PC-9 (cell line): Measurements from ENCODE around the gene PRSS1. TPM values are rescaled to one million over a fixed set of nuclear protein-coding genes. Genes with fewer than 3 reads are reported as not detected.
"Not testable (repeated sequence)": the region's sequence is repeated elsewhere in the genome, so short reads cannot be mapped to it uniquely, and the experiment has no call there.

ENCODE experiments used
- BruUV-seq: library from RNA; stranded (reverse); fragments of 400-500 nt; replicated peaks from 2 replicates; lab custom pipeline; 2021; lab: Mats Ljungman, UMichigan
- CTCF ChIA-PET: fragments of 300-600 bp; sonication (Branson Sonifier 250); formaldehyde crosslinking; loops from one replicate; lab custom pipeline; 2022; ENCODE audit warnings: antibody characterized with exemption; lab: Charles Lee
- POLR2A ChIA-PET: fragments of 300-600 bp; sonication (Branson Sonifier 250); formaldehyde crosslinking; loops from one replicate; lab custom pipeline; 2022; ENCODE audit warnings: antibody characterized with exemption; ENCODE audit not compliant: unreplicated experiment; lab: Charles Lee
- DNase-seq, 2 experiments: peaks; one replicate each; pipeline versions ENCODE4 v3.0.0 to v3.0.0-alpha.2; 2015 to 2022; ENCODE audit warnings: mixed read lengths in 1 of 2
- H2AFZ ChIP-seq: fragments of 200-600 bp; sonication (generic); 2 replicates; pipeline ENCODE4 v1.8.1; 2017; ENCODE audit warnings: antibody characterized with exemption
- H3F3A ChIP-seq: fragments of 200-600 bp; sonication (generic); 2 replicates; pipeline ENCODE4 v1.8.1; 2017; ENCODE audit warnings: antibody characterized with exemption, mild to moderate bottlenecking, low read depth; ENCODE audit not compliant: insufficient read depth
- H3K27ac ChIP-seq: fragments of 200-600 bp; sonication (generic); 2 replicates; pipeline ENCODE4 v1.6.1; 2016; ENCODE audit warnings: mixed run types
- H3K27me3 ChIP-seq: fragments of 200-600 bp; sonication (generic); 2 replicates; pipeline ENCODE4 v1.6.1; 2016; ENCODE audit warnings: low read depth, mixed run types; ENCODE audit not compliant: insufficient read depth
- H3K36me3 ChIP-seq: fragments of 200-600 bp; sonication (generic); 2 replicates; pipeline ENCODE4 v1.6.1; 2016; ENCODE audit warnings: low read depth, mixed run types
- H3K4me1 ChIP-seq: fragments of 200-600 bp; sonication (generic); replicated peaks from 2 replicates; pipeline ENCODE4 v1.6.1; 2016; ENCODE audit warnings: mixed run types; ENCODE audit not compliant: insufficient read depth
- H3K4me2 ChIP-seq: fragments of 200-600 bp; sonication (generic); 2 replicates; pipeline ENCODE4 v1.6.1; 2017; ENCODE audit warnings: mixed run types
- H3K4me3 ChIP-seq: fragments of 200-600 bp; sonication (generic); 2 replicates; pipeline ENCODE4 v1.6.1; 2016; ENCODE audit warnings: mixed run types
- H3K79me2 ChIP-seq: fragments of 200-600 bp; sonication (generic); 2 replicates; pipeline ENCODE4 v1.6.1; 2017; ENCODE audit warnings: low read depth, mixed run types
- H3K9me2 ChIP-seq: fragments of 200-600 bp; sonication (generic); 2 replicates; pipeline ENCODE4 v1.8.1; 2017; ENCODE audit warnings: mild to moderate bottlenecking; ENCODE audit not compliant: insufficient read depth
- H3K9me3 ChIP-seq: fragments of 200-600 bp; sonication (generic); 2 replicates; pipeline ENCODE4 v1.8.1; 2016; ENCODE audit warnings: low read depth; ENCODE audit not compliant: insufficient read depth
- H4K20me1 ChIP-seq: fragments of 200-600 bp; sonication (generic); 2 replicates; pipeline ENCODE4 v1.8.1; 2017; ENCODE audit not compliant: insufficient read depth
- CTCF ChIP-seq: fragments of 200-600 bp; sonication (generic); conservative IDR thresholded peaks from 2 replicates; pipeline ENCODE4 v1.6.1; 2017; ENCODE audit warnings: mixed run types, antibody characterized with exemption, mild to moderate bottlenecking, moderate library complexity
- EZH2 ChIP-seq: fragments of 200-600 bp; sonication (generic); IDR thresholded peaks from 2 replicates; pipeline ENCODE4 v1.8.0; 2017; ENCODE audit warnings: antibody characterized with exemption, low read depth
- intact Hi-C: fragments of 100-400 bp; cut with micrococcal nuclease; formaldehyde crosslinking; loops from one replicate; pipeline ENCODE4 v1.10.0; 2022; ENCODE audit not compliant: unreplicated experiment
- total RNA-seq: library from RNA; stranded (reverse); gene quantifications from 2 replicates; pipeline ENCODE4 v1.2.3, GENCODE V29; 2021

Gene PRSS1
- total RNA-seq, 1 experiment from 2014 or later = 0.94 TPM

DNA sequence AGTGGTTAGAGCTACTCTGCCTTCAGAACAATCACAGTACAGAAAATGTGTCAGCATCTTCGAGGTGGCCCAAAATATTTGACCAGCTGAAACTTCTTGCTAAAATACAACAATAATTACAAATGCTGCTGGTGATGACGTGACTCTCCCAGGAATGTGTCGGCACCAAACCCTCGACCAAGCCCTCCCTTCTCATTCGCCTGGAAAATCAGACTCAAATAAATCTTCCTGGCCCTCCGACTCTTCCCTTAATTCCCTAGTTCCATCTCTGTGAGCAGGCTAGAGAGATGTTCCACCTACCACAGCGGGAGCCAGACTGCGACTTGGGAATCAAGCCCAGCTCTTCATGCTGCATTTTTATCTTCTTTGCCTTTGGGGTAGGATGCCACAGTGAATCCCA lies 25.6 kb downstream of the PRSS1 start:
- intact Hi-C loops = no loop called here
- Histone ChIP-seq H3K27ac (no peak overlapping the region), H3K27me3 (no peaks in the 10 kb centered on the region), H3K4me1 (peaks cover 15% of the 10 kb centered on the region), H2AFZ (no peak overlapping the region), H3K9me2 (no peaks in the 10 kb centered on the region), H3K4me2 (no peak overlapping the region), H3K36me3 (no peaks in the 10 kb centered on the region), H4K20me1 (no peaks in the 10 kb centered on the region), H3K9me3 (peaks cover 6% of the 10 kb centered on the region; the same call in 1 of the 2 replicates), H3K4me3 (no peak overlapping the region), H3K79me2 (no peaks in the 10 kb centered on the region), H3F3A (peaks cover 8% of the 10 kb centered on the region; the same call in 1 of the 2 replicates)
- ChIA-PET POLR2A (no interaction called here), CTCF (interaction anchor here (0.6 kb wide), 1 partner anchor 107 kb away, joined by 4 read pairs; no protein-coding TSS in a partner anchor)
- BruUV-seq = no TSS peak
- DNase-seq = peak in 1 of 2 experiments; percentile 61
- TF ChIP-seq EZH2 (no peak), CTCF (no peak)

DNA sequence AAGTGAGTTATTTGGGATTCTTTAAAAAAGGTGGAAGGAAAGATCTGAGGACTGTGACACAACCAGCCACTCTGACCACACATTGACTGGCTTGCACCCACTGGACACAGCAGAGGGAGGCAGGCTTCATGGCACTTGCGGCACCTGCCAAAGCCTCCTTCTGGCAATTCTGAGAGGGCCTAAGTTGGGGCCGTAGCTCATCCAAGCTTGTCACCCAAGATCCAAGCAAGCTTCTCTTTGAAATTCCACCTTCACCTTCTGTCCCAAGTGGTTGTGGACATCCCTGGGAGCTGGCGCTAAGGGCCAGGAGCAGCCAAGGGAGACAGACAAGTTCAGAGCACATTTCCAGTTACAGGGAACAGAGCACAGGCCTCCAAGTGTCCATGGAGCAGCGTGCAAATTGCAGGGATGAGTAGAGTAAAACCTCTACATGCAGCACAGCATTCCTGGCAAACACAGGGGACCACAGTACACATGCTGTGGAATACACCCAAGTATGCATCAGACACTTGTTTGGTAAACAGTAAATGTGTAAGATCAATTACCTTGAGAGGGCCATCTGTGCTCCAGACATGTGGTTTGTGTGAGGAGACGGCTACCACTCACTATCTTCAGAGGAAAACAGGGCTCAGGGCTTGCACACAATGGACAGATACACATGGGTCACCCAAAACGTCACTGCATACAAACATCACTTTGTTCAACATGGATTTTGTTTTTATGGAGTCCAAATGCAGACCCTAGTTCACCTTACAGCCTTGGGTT lies 26.3 kb downstream of the PRSS1 start:
- CTCF ChIA-PET, H3F3A ChIP-seq, H3K4me3 ChIP-seq, intact Hi-C loops, DNase-seq, POLR2A ChIA-PET, H3K36me3 ChIP-seq, H3K4me2 ChIP-seq, H3K79me2 ChIP-seq, H3K9me3 ChIP-seq, H3K27ac ChIP-seq, BruUV-seq, H3K9me2 ChIP-seq, H4K20me1 ChIP-seq, H3K4me1 ChIP-seq, H2AFZ ChIP-seq, H3K27me3 ChIP-seq: not testable (repeated sequence)

DNA sequence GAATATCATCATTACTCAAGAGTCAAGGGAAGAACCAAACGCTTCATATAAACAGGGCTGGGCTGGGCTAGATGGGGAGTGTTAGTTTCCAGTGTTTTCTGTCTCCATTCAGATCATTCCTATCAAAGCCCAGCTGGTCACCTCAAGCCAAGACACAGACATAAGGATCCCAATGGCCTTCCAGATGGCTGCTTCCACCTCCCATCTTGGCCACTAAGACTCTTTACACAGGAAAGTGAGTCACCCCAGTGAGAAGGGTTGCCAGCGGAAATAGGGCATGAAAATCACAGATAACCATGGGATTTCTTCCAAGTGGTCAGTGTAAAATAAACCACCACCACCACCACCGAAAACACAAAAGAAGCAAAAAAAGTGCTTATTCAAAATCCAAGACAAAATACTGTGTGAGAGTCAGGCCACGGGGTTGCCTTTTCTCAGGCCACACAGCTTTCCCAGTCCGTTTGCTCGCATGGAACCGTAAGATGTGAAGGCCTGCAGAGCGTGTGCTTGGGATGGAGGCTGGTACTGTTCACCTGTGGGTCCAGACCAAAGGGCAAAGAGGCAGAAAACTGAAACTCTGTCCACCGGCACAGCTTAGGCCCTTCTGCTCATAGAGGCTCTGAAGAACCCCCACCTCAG lies 27.1 kb downstream of the PRSS1 start:
- no peaks in the 10 kb centered on the region for H3K27me3 ChIP-seq
- CTCF ChIA-PET = interaction anchor here (1.1 kb wide), 1 partner anchor 63 kb away, joined by 3 read pairs; no protein-coding TSS in a partner anchor
- no TSS peak for BruUV-seq
- H3K9me2 ChIP-seq = no peaks in the 10 kb centered on the region
- TF ChIP-seq CTCF = no peak
- TF ChIP-seq EZH2 = no peak
- H4K20me1 ChIP-seq = no peaks in the 10 kb centered on the region
- H3F3A ChIP-seq = peaks cover 1% of the 10 kb centered on the region; the same call in 1 of the 2 replicates
- peak in 1 of 2 experiments; percentile 12 for DNase-seq
- H3K4me2 ChIP-seq = no peak overlapping the region
- H3K9me3 ChIP-seq = peaks cover 6% of the 10 kb centered on the region; the same call in 1 of the 2 replicates
- H3K4me3 ChIP-seq = no peak overlapping the region
- no peaks in the 10 kb centered on the region for H3K79me2 ChIP-seq
- H3K4me1 ChIP-seq = peaks cover 1% of the 10 kb centered on the region
- POLR2A ChIA-PET = no interaction called here
- no peaks in the 10 kb centered on the region for H3K36me3 ChIP-seq
- H2AFZ ChIP-seq = no peak overlapping the region
- intact Hi-C loops = no loop called here
- H3K27ac ChIP-seq = no peak overlapping the region

- H3F3A ChIP-seq, H3K36me3 ChIP-seq, intact Hi-C loops, H3K79me2 ChIP-seq, POLR2A ChIA-PET, H3K4me3 ChIP-seq, DNase-seq, H3K9me3 ChIP-seq, BruUV-seq, H3K4me1 ChIP-seq, H3K27ac ChIP-seq, H3K9me2 ChIP-seq, H3K27me3 ChIP-seq, H2AFZ ChIP-seq, H4K20me1 ChIP-seq, H3K4me2 ChIP-seq: not testable (repeated sequence)
- CTCF ChIA-PET = interaction anchor here (1.1 kb wide), 1 partner anchor 63 kb away, joined by 3 read pairs; no protein-coding TSS in a partner anchor
These were observed 27.6 kb downstream of the PRSS1 start for GRCh38 chr7:142776845-142777225.
